ENCODE data around the gene PSMC6. TPM values are rescaled to one million over a fixed set of nuclear protein-coding genes. Genes with fewer than 3 reads are reported as not detected.

Gene PSMC6
- total RNA-seq, 1 donor from 2014 or later: 84.5 TPM

DNA sequence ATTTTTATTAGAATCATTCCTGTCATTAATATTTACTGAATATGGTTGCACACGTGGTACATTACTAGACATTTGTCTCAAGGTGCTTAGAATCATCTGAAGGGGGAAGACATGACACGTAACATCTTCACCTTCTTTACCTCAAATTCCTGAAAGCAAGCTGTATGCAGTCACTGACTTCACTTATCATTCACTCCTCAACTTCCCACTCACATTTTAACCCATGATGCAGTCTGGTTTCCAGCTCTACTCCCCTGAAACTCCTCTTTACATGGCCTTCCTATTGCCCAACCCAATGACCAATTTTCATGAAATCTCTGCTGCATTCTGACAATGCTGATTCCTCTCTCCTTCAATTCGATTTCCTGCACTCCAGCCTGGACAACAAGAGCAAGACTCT is 5.8 kb upstream of the PSMC6 start:
- TF ChIP-seq, protein P1, sequence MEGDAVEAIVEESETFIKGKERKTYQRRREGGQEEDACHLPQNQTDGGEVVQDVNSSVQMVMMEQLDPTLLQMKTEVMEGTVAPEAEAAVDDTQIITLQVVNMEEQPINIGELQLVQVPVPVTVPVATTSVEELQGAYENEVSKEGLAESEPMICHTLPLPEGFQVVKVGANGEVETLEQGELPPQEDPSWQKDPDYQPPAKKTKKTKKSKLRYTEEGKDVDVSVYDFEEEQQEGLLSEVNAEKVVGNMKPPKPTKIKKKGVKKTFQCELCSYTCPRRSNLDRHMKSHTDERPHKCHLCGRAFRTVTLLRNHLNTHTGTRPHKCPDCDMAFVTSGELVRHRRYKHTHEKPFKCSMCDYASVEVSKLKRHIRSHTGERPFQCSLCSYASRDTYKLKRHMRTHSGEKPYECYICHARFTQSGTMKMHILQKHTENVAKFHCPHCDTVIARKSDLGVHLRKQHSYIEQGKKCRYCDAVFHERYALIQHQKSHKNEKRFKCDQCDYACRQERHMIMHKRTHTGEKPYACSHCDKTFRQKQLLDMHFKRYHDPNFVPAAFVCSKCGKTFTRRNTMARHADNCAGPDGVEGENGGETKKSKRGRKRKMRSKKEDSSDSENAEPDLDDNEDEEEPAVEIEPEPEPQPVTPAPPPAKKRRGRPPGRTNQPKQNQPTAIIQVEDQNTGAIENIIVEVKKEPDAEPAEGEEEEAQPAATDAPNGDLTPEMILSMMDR (IDR thresholded peaks at IDR 0.05; ENCODE audit: insufficient read depth, low read length, severe bottlenecking): no peak
- no peak overlapping the region for H3K4me3 ChIP-seq (ENCODE audit: low read depth, low read length)

DNA sequence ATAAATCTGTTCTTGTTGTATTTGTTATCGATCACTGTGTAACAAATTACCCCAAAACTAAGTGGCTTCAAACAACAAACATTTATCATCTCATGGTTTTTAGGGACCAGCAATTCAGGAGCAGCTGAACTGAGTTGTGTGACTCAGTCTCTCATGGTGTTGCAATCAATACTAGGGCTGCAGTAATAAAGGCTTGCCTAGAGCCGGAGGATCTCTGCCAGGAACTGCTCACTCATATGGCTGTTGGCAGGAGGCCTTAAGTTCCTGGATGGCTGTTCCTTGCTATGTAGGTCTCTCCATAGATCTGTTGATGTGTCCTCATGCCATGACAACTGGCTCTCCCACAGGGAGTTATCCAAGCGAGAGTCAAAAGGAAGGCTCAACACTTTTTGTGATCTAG is 3.8 kb upstream of the PSMC6 start:
- TF ChIP-seq, protein P1 (IDR thresholded peaks at IDR 0.05; ENCODE audit: insufficient read depth, low read length, severe bottlenecking): no peak
- FAIRE-seq (no peak), DNase-seq (ENCODE audit: low read depth) (peak; percentile 98)
- no peaks in the 10 kb centered on the region for H3K36me3 ChIP-seq (ENCODE audit: control insufficient read depth, insufficient read depth, low read length)
- no peaks in the 10 kb centered on the region for H3K27me3 ChIP-seq (ENCODE audit: control insufficient read depth, insufficient read depth, low read length)
- no peak overlapping the region for H3K4me3 ChIP-seq (ENCODE audit: low read depth, low read length)

More for the DNA sequence above, 5.8 kb upstream of the PSMC6 start:
- Histone ChIP-seq H3K36me3 (ENCODE audit: control insufficient read depth, insufficient read depth, low read length) (no peaks in the 10 kb centered on the region), H3K27me3 (ENCODE audit: control insufficient read depth, insufficient read depth, low read length) (no peaks in the 10 kb centered on the region)
- DNase-seq (ENCODE audit: low read depth) (peak; percentile 88), FAIRE-seq (no peak)

DNA sequence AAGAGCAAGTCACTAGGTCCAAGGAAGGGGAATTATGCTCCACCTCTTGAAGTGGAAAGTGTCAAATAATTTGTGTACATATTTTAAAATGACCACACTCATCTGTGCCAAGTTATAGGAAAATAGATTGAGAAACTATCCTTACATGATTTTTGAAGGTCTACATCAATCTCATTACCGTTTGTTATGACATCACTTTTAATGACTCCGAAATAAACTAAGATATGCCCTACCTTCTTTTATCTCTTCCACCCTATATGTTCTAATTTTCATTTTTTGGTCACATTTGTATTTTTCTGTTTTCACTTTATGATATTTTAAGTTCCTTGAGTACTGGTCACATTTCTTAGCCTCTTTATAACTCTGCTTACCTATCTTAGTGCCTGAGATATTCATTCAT is 3.3 kb upstream of the PSMC6 start:
- TF ChIP-seq, protein P1 (IDR thresholded peaks at IDR 0.05; ENCODE audit: insufficient read depth, low read length, severe bottlenecking): no peak
- Histone ChIP-seq H3K27me3 (ENCODE audit: control insufficient read depth, insufficient read depth, low read length) (no peaks in the 10 kb centered on the region), H3K4me3 (ENCODE audit: low read depth, low read length) (no peak overlapping the region), H3K36me3 (ENCODE audit: control insufficient read depth, insufficient read depth, low read length) (peaks cover under 1% of the 10 kb centered on the region)
- DNase-seq (ENCODE audit: low read depth) (no peak), FAIRE-seq (no peak)

DNA sequence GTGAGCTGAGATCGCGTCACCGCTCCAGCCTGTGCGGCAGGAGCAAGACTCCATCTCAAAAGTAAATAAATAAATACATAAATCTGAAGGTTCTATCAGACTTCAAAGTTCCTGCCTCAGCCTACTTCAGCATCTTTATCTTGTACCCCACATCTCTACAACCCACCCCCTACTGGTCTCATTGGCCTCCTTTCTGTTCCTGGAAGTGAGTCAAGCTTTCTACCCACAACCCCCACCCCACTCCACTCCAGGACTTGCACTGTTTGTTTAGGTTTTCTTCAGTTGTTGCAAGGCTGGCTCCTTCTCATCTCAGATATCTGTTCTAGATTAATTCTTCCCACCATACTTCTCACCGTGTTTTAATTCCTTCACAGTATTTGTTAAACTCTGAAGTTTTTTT is 714 bp upstream of the PSMC6 start:
- TF ChIP-seq, protein P1 (IDR thresholded peaks at IDR 0.05; ENCODE audit: insufficient read depth, low read length, severe bottlenecking): no peak
- no peaks in the 10 kb centered on the region for H3K27me3 ChIP-seq (ENCODE audit: control insufficient read depth, insufficient read depth, low read length)
- FAIRE-seq: no peak
- peaks cover 1% of the 10 kb centered on the region for H3K36me3 ChIP-seq (ENCODE audit: control insufficient read depth, insufficient read depth, low read length)
- DNase-seq (ENCODE audit: low read depth): peak; percentile 48
- peak overlapping the region; percentile 58 for H3K4me3 ChIP-seq (ENCODE audit: low read depth, low read length)

DNA sequence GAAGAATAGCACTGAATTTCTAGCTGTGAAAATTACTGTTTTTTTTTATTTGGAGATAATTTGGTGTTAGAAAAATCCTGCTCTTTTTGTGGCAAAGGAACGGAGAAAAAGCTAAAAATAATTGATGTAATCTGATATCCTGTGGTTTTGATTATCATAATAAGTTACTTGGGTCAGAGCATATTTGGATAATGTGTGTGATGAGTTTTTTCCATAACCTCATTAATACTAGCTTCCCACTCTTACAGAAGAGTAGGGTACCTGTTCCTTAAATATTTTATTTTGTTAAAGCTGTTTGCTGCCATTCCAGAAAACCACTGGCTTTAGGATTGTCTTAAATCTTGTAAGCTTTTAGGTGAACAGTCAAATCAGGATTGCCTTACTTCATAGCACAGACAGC is 4.7 kb downstream of the PSMC6 start:
- TF ChIP-seq, protein P1 (IDR thresholded peaks at IDR 0.05; ENCODE audit: insufficient read depth, low read length, severe bottlenecking): no peak
- DNase-seq (ENCODE audit: low read depth): no peak
- FAIRE-seq: no peak
- Histone ChIP-seq H3K27me3 (ENCODE audit: control insufficient read depth, insufficient read depth, low read length) (no peaks in the 10 kb centered on the region), H3K4me3 (ENCODE audit: low read depth, low read length) (no peak overlapping the region), H3K36me3 (ENCODE audit: control insufficient read depth, insufficient read depth, low read length) (peaks cover 12% of the 10 kb centered on the region)

DNA sequence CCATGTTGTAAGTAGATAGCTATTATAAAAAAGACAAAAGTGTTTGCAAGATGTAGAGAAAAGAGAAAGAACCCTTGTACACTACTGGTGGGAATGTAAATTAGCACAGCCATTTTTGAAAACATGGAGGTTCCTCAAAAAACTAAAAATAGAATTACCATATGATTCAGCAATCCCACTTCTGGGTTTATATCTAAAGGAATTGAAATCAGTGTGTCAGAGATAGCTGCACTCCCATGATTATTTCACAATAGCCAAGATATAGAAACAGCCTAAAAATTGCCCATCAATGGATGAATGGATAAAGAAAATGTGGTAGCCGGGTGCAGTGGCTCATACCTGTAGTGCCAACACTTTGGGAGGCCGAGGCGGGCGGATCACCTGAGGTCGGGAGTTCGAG is 9.2 kb downstream of the PSMC6 start:
- peaks cover 12% of the 10 kb centered on the region for H3K36me3 ChIP-seq (ENCODE audit: control insufficient read depth, insufficient read depth, low read length)

More for the DNA sequence above, 9.2 kb downstream of the PSMC6 start:
- Histone ChIP-seq H3K27me3 (ENCODE audit: control insufficient read depth, insufficient read depth, low read length) (no peaks in the 10 kb centered on the region), H3K4me3 (ENCODE audit: low read depth, low read length) (no peak overlapping the region)
- TF ChIP-seq, protein P1 (IDR thresholded peaks at IDR 0.05; ENCODE audit: insufficient read depth, low read length, severe bottlenecking): no peak
- no peak for DNase-seq (ENCODE audit: low read depth)
- FAIRE-seq: no peak

Measured in bronchial epithelial cell (primary cell).